ENCODE data around the gene SMC5.

SMC5 gene

GRCh38 chr9:70395652-70396051 is 136.9 kb downstream of the SMC5 start:
- no peak overlapping the region for H2AFZ ChIP-seq (ENCODE audit: low read length)
- H3K4me3 ChIP-seq (ENCODE audit: low read length, poor library complexity, severe bottlenecking) = no peak overlapping the region
- no peak for TF ChIP-seq EZH2phosphoT487 (IDR thresholded peaks at IDR 0.05; ENCODE audit: borderline replicate concordance)
- TF ChIP-seq CTCF (conservative IDR thresholded peaks at IDR 0.05; ENCODE audit: low read length) = no peak
- no peak overlapping the region for H3K9ac ChIP-seq (ENCODE audit: low read depth, low read length, poor library complexity, severe bottlenecking)
- H4K20me1 ChIP-seq (ENCODE audit: insufficient read depth, low read length, poor library complexity, severe bottlenecking) = no peaks in the 10 kb centered on the region
- H3F3A ChIP-seq (ENCODE audit: low read depth) = no peaks in the 10 kb centered on the region
- H3K36me3 ChIP-seq (ENCODE audit: insufficient read depth, low read length) = no peaks in the 10 kb centered on the region
- no peaks in the 10 kb centered on the region for H3K9me3 ChIP-seq (ENCODE audit: insufficient read depth, low read depth, low read length)
- H3K27me3 ChIP-seq (ENCODE audit: insufficient read depth, low read length, poor library complexity, severe bottlenecking) = no peaks in the 10 kb centered on the region
- no peaks in the 10 kb centered on the region for H3K9me2 ChIP-seq (replicated peaks; ENCODE audit: low read depth, low read length)
- no peaks in the 10 kb centered on the region for H3K4me1 ChIP-seq (ENCODE audit: insufficient read depth, low read length, poor library complexity, severe bottlenecking)
- no peak overlapping the region for H3K4me2 ChIP-seq (ENCODE audit: low read depth, low read length, poor library complexity, severe bottlenecking)
- no peaks in the 10 kb centered on the region for H3K79me2 ChIP-seq (ENCODE audit: insufficient read depth, low read length)

GRCh38 chr9:70398145-70398556 is 139.4 kb downstream of the SMC5 start:
- H4K20me1 ChIP-seq (ENCODE audit: insufficient read depth, low read length, poor library complexity, severe bottlenecking) = no peaks in the 10 kb centered on the region
- no peak overlapping the region for H3K9ac ChIP-seq (ENCODE audit: low read depth, low read length, poor library complexity, severe bottlenecking)
- H3K4me3 ChIP-seq (ENCODE audit: low read length, poor library complexity, severe bottlenecking) = no peak overlapping the region
- no peaks in the 10 kb centered on the region for H3K79me2 ChIP-seq (ENCODE audit: insufficient read depth, low read length)
- no peaks in the 10 kb centered on the region for H3F3A ChIP-seq (ENCODE audit: low read depth)
- no peaks in the 10 kb centered on the region for H3K9me2 ChIP-seq (replicated peaks; ENCODE audit: low read depth, low read length)
- no peaks in the 10 kb centered on the region for H3K36me3 ChIP-seq (ENCODE audit: insufficient read depth, low read length)
- H3K4me2 ChIP-seq (ENCODE audit: low read depth, low read length, poor library complexity, severe bottlenecking) = no peak overlapping the region
- H2AFZ ChIP-seq (ENCODE audit: low read length) = no peak overlapping the region
- H3K9me3 ChIP-seq (ENCODE audit: insufficient read depth, low read depth, low read length) = no peaks in the 10 kb centered on the region
- H3K27me3 ChIP-seq (ENCODE audit: insufficient read depth, low read length, poor library complexity, severe bottlenecking) = no peaks in the 10 kb centered on the region
- TF ChIP-seq EZH2phosphoT487 (IDR thresholded peaks at IDR 0.05; ENCODE audit: borderline replicate concordance) (no peak), CTCF (conservative IDR thresholded peaks at IDR 0.05; ENCODE audit: low read length) (no peak)
- H3K4me1 ChIP-seq (ENCODE audit: insufficient read depth, low read length, poor library complexity, severe bottlenecking) = no peaks in the 10 kb centered on the region

- no peak overlapping the region for H2AFZ ChIP-seq (ENCODE audit: low read length)
- no peak overlapping the region for H3K4me2 ChIP-seq (ENCODE audit: low read depth, low read length, poor library complexity, severe bottlenecking)
- no peaks in the 10 kb centered on the region for H4K20me1 ChIP-seq (ENCODE audit: insufficient read depth, low read length, poor library complexity, severe bottlenecking)
- no peaks in the 10 kb centered on the region for H3F3A ChIP-seq (ENCODE audit: low read depth)
- no peaks in the 10 kb centered on the region for H3K27me3 ChIP-seq (ENCODE audit: insufficient read depth, low read length, poor library complexity, severe bottlenecking)
- H3K9ac ChIP-seq (ENCODE audit: low read depth, low read length, poor library complexity, severe bottlenecking) = no peak overlapping the region
- no peaks in the 10 kb centered on the region for H3K9me2 ChIP-seq (replicated peaks; ENCODE audit: low read depth, low read length)
- TF ChIP-seq EZH2phosphoT487 (IDR thresholded peaks at IDR 0.05; ENCODE audit: borderline replicate concordance) = no peak
- no peak for TF ChIP-seq CTCF (conservative IDR thresholded peaks at IDR 0.05; ENCODE audit: low read length)
- no peak overlapping the region for H3K4me3 ChIP-seq (ENCODE audit: low read length, poor library complexity, severe bottlenecking)
- H3K79me2 ChIP-seq (ENCODE audit: insufficient read depth, low read length) = no peaks in the 10 kb centered on the region
- H3K36me3 ChIP-seq (ENCODE audit: insufficient read depth, low read length) = no peaks in the 10 kb centered on the region
- H3K9me3 ChIP-seq (ENCODE audit: insufficient read depth, low read depth, low read length) = no peaks in the 10 kb centered on the region
- no peaks in the 10 kb centered on the region for H3K4me1 ChIP-seq (ENCODE audit: insufficient read depth, low read length, poor library complexity, severe bottlenecking)
Measured at GRCh38 chr9:70399141-70399540, 140.4 kb downstream of the SMC5 start.

All from Loucy (cell line).